GM21381 (cell line): ENCODE data around the gene TOX3.

Source experiments
- ATAC-seq: cut with Tn5 transposase; IDR thresholded peaks from one replicate; pipeline ENCODE4 v1.9.1; 2021; ENCODE audit warnings: mild to moderate bottlenecking, moderate library complexity; ENCODE audit not compliant: unreplicated experiment

TOX3 gene

DNA sequence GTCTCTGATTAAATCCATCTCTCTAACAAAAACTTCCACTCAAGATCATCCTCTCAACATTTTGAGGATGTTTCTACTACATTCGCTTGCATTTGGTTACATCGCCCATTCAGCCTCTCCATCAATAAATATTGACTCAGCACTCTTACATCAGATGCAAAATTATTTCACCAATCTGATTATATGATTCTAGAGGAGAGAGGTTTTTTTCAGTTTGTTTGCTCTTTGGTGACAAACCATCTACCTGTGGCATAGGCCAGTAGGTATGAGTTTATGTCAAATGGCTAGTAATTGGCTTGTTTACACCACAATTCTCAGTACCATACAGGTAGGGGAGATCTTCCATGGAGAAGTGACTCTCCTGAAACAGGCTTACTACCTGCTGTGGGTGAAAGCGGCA is 52.3 kb downstream of the TOX3 start:
- no peak for ATAC-seq

DNA sequence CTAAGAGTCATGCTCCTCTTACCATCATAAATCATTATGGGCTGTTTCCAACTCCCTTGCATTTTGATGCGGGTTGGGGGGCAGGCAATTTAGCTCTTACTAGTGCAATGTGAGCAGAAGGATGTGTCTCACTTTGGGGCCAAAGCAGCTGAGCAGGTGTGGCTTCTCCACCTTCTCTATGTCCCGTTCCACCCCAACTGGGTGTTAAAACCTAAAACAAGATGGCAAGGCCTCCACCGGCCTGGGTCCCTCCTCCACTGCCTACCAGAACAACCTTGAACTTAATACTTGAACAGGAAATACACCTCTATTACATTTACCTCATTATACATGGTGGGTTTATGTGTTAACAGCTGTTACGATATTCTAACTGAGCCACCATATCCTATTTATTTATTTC is 52.8 kb downstream of the TOX3 start:
- ATAC-seq = no peak

DNA sequence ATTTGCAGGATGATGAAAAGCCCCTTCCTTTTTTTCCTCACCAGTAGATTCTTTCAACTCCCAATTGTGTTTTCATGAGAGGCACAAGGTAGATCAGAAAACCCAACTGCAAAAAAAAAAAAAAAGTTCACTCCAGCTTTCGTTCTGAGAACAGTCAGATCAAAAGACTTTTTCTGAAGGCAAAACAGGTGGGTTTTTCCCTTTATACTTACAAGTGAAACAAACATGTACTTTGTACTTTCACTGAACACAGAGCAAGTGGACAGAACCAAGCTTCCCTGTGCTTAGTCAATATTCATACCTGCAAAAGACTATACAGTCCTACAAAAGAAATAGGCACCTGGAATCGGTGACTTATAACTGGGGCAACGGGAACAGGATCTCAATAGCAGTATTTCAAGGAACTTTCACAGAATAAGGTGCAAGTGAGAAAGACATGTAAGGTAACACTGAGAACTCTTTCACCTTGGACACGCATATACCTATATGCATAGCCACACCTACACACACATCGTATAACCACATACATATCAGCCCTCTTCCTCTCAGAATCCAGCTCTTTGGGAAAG is 54.1 kb downstream of the TOX3 start:
- no peak for ATAC-seq

DNA sequence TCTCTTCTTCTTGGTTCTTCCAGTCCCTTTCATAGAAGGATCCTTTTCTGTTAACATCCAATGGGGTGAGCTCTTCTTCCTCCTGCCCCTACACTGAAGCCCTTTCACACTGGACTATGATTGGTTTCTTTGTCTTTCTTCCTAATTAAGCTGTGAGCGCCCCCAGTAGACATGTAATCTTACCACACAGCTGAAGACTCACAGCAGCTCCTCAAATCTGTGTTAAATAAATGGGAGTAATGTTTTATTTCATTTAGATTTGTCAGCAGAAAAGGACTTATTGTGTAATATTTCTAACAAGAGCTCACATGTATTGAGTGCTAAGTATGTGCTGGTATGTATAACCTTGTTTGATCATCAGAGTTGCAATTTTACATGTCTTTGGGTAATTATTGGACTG is 55.7 kb downstream of the TOX3 start:
- ATAC-seq = no peak

DNA sequence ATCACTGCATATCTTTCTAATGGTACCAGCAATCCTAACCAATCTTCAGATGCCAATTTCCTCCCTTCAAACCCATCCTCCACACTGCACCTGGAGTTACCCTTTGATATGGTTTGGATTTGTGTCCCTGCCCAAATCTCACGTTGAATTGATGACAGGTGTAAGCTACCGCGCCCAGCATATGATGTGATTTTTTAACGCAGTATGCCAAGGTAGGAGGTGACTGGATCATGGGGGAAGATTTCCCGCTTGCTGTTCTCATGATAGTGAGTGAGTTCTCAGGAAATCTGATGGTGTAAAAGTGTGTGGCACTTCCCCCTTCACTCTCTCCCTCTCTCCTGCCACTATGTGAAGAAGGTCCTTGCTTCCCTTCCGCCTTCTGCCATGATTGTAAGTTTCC is 57.0 kb downstream of the TOX3 start:
- ATAC-seq = no peak

DNA sequence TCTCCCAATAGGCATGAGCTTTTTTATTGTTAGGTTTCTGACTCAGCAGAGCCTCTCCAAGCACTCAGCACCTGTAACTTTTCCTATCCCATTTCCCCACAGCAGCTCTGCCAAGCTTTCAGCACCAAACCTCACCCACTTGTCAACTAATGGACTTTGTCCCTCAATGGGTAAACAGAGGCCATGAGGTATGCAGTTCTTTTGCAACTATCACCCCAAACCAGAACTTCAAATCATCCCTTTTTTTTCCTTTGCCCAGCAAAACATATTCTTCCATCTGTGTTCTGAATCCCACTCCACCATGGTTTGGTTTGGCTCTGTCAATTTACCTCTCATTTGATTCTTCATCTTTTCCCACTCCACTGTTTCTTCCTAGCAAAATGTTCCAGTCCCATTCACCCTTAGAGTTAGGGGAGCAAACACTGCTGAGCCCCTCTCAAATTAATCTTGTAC is 58.1 kb downstream of the TOX3 start:
- ATAC-seq = no peak

DNA sequence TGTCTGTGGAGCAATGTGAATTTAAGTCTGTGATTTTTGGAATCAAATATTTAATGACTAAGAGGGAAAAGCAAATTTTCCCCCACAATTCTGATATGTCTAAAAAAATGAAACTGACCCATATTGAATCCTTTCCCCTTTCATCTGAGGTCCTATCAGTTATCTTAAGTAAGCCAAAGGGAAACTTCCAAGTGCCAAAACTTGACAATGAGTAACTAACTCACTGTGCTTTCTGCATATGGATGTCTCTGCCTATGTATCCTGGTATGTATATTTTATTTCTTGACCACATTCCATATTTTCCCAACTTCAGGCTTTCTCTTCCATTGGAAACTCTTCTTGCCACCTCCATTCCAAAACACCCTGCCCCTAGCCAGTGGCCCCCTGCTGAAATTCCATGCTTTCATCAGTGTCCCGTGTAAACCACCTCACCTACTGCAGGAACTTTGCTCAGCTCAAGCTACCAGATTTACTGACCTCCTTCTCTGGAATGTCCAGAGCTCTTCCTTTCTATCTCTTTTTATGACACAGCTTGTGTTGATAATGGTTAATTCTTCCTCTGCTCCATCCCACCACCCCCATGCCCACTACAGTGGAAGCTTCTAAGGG is 59.0 kb downstream of the TOX3 start:
- ATAC-seq = no peak

DNA sequence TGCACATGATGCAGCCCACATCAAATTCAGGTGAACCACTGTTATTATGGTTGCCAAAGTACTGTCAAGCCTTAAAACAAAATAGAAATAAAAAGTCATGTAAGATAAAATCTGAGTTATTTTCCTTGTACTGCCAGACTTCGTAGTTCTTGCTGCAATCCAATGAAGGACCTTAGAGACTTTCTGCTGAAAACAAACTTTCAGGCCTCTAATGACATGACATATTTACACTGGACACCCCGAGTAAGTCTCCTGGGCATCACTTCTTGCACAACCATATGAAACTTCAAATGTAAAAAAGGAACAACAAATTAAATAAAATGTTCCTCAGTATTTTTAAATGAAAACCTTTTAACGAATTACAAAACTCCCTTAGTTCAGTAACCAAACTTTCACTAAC is 66.7 kb downstream of the TOX3 start:
- no peak for ATAC-seq

DNA sequence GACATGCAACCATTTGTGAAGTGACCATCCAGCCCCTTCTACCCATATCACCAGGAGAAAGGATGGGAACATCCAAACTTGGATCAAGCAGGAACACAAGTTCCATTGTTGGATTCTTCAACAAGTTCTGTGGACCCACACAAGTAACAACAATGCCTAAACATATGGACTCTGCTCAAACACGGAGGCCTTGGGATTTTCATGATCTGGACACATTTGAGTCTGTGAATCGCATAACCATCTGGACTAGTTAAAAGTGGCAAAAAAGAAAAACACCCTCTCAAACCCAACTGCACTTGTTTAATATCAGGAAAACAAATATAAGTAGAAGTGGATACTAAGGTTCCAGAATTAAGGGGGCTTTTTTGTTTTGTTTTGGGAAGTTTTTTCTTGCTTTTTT is 70.8 kb downstream of the TOX3 start:
- no peak for ATAC-seq

DNA sequence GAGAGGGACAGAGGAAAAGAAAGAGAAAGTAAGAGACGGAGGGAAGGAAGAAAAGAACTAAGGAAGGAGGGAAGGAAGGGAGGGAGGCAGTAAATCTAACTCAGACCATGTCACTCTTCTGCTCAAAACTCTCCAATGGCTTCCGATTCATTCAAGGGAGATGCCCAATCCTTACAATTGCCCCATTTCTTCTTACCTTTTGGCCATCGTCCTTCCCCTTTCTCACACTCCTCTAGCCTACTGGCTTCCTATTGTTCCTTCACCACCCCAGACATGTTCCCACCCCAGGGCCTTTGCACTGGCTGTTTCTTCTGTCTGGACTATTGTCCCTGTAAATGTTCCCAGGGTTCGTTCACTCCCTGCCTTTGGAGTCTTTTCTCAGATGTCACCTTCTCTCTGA is 72.3 kb downstream of the TOX3 start:
- ATAC-seq = no peak

DNA sequence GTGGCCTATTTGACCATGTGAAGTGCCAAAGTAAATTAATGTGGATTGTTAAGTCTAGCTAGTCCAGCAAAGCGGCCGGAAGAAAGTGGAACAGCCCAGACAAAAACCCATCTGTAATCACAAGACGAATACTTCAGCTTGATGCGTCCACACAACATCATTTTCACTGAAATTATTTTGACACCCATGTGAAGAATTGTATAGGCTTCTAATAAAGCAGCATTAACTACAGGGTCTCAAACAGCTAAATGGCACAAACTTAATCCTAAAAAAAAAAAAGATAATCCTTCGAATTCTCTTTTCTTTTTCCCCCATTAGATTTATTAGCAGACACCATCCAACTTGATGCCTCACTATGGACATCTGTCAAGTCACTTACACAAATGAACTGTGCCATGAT is 73.8 kb downstream of the TOX3 start:
- ATAC-seq = no peak

DNA sequence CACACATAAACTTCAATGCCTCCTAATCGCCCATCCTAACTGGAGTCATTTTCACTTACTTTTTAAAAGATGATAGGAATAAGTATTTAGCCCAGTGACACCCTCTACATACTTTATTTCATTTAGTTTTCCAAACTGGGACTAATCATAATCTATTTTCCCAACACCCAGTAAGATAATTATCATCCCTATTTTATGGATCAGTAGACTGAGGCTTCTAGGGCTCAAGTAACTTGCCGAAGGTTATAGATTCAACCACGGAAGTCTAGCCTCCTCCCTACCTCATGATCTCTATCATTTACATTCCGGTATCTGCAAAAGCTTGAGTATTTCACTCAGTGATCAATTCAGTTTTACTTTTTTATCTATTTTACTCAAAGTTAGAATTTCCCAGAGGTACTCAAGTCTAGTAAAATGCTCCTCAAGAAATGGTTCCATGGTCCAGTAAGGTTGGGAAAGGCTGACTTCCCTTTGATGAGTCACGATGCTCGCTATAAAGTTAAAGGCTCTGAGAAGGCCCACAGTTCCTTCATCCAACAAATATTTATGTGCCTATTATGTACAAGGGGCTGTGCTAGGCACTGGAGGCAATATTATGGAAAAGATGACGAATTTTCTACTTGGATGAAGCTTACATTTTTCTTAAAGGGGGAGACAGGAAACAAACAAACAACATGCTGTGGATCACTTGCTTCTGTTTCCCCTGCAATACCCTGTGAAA is 75.1 kb downstream of the TOX3 start:
- no peak for ATAC-seq

DNA sequence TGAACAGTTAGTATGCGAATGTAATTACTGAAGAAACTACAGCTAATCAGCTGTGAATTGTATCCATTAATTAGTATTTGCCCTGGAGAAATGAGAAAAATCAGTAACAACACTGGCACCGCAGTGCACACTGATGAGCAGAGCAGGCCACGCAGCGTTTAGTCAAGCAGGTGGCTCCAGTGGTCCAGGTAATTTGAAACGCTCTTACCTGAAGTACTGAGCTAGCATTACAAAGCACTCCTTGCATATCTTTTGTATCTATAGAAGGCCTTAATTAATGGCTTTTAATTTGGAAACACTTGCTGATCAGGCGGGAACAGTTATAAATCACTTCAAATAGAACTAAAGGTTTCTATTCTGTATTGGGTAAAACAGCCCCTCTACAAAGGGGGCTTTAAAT is 76.4 kb downstream of the TOX3 start:
- no peak for ATAC-seq

DNA sequence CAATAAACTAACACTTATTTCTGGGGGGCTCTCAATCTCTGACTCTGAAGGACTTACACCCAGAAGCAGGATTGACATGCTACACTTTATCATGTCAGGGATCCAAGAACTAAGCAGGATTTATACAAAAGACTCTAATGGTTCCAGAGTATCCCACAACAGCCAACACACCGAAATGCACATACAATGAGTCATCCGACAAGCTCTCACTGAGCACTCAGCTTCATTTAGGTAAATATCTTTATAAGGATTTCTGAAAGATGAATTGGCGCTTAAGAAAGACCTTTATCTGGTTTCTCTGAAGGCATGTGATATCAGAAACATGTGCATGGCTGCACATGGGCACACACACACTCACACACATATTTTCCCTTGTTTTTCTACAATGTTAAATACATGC is 77.2 kb downstream of the TOX3 start:
- no peak for ATAC-seq

DNA sequence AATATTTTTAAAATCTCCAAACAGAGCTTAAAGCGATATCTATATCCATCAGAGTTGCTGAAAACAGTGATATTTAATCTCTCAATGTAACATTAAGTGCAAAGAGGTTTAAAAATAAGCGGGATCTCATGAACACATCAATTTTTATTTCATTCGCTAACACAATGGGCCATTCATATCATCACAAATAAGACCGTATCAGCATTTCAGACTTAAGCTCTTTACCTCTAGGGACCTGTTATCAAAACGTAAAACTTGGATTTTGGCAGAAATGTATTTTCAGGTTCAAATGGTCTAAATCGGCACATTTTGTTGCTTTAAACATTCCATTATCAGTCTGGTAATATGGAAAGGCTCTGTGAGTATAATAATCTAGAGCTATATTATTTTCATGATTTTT is 77.9 kb downstream of the TOX3 start:
- ATAC-seq = no peak

DNA sequence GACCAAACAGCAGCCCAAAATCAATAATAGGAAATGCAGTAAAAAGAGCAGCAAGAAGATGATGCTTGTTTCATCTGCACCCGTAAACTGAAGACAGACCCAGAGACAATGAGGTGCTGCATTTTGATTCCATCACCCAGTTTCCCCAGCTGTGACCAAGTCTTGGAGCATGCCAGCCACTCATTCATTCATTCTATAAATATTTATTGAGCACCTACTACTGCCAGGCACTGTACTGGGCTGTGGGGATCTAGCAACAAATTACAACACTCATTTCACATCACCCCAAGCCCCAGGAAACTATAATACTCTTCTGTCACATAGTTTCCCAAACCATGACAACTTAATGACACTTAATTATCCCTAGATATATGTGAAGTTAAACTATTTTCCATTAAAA is 79.2 kb downstream of the TOX3 start:
- ATAC-seq = no peak

DNA sequence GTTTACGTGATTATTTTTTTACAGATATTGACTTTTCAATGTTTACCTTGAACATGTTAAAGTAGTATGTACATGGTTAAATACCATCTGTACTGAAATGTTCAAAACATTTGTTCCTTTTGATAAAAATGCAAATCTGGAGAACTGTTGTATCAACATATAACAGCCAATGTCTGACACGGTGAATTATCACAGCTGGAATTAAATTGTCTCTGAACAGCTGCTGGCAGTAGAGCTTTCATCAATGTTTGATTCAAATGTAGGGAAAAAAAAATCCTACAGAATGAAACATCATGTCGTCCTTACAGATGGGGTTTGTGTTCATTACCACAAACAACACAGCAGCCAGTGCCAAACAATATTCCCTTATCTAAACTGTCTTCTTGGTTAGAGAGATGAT is 79.9 kb downstream of the TOX3 start:
- no peak for ATAC-seq

DNA sequence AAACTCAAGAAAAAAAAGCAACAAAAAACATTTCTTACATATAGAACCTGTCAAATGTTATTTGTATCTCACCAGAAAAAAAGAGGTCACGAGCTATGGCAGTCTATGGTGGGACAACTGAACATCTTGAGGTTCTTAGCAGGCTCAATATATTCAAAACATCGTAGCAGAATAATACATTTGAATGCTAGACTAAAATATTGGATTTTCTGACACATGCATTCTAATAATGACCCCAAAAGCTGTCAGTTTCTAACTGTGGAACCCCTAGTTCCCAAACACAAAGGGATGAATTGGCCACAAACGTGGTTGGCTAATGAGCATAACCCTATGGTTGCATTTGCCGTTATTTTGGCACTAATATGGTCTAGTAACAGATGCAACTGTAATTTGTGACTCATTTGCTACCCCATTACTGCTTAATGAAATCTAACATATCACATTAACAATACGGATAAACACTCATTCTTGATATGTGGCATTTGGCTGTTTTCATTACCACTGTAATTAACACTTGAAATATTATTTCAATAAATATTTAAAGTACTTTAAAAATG is 81.2 kb downstream of the TOX3 start:
- no peak for ATAC-seq

DNA sequence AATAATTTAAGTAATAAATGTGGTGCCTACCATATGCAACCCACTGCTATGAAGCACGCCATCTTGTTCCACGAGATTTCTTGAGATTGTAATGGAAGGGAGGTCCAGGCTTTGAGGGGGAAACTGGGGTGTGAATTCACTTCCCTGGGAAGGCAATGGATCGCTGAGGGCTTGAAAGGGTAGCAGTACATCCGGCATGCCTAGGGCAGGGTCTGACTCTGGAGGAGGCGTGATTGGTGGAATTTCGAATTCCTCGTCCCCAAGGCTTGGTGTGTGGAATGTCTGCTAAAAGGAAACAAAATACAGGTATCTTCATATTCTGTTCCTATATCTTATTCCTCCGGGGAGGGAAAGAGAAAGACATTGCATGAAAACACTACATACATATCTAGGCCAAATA is 83.0 kb downstream of the TOX3 start:
- no peak for ATAC-seq

DNA sequence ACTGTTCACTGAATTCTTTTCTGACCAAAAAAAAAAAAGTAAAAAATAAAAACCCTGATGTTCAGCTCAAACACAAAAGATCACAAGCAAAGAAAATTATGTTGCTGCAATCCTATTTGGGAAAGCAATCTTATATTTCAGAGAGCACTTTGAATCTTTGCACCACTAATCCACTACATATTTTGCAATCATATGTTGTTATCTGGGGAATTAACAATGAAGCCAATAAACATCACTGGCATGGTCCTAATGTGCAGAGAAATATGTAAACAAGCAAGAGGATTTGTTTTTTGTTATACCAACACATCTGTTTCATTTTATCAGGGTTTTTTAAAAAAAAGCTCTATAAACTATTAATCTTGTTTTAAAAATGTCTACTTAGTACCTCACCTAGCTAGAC is 84.1 kb downstream of the TOX3 start:
- no peak for ATAC-seq

DNA sequence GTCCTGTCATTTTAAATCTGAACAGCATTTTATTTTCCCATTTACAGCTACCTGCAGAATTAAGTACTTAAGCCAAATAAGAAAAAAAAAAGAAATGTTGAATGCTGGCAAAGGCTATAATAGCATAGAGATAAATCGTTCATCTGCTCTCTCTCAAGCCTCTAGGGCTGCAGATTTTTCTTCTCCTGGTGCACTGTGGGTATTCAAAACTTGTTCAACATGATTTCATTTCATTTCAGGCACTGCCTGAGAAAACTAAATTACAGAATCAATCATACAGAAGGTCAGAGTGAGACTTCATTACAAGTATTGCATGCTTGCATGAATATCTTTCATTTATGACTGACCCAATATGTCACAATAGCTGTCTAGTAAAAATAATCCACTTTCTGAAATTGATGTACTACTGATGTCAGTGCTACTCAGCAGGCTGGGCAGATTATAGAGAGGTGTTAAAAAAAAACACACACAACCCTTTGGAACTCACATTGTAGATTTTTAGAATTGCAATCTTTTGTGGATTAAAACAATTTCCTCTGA is 86.2 kb downstream of the TOX3 start:
- no peak for ATAC-seq

DNA sequence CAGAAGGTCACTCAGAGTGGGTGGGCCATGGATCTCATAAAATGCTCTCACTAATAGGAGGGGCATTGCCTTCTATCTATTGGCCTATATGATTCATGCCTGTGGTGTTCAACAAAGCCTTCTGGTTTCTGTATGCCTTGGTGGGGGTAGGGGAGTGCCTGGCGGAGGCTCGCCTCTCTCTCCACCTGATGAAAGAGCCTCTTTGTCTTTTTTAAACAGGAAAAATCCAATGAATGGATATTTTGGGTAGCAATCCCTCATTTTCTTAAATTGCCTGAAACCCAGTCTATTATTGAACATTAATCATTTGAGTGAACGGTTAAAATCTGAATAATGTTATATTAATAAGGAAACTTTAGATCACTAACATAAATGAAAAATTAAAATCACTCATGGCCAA is 90.6 kb downstream of the TOX3 start:
- no peak for ATAC-seq
